Stimulated activated CD8-positive, alpha-beta memory T cell treated with anti-CD3 and anti-CD28 coated beads, Interleukin-12 subunit alpha, Interleukin-12 subunit beta, amount 100 ng/mL, for 1 hour (primary cell): Measurements from ENCODE around the gene HTR4.
"Not testable (repeated sequence)": the region's sequence is repeated elsewhere in the genome, so short reads cannot be mapped to it uniquely, and the experiment has no call there.

Experiments
- DNase-seq: peaks from one replicate; pipeline ENCODE4 v3.0.0-alpha.2; 2020; ENCODE audit warnings: low read depth

The HTR4 gene

GRCh38 chr5:148532969-148533670 lies 121.2 kb downstream of the HTR4 start:
- no peak for DNase-seq

GRCh38 chr5:148529450-148529849 lies 124.9 kb downstream of the HTR4 start:
- DNase-seq = not testable (repeated sequence)

DNA sequence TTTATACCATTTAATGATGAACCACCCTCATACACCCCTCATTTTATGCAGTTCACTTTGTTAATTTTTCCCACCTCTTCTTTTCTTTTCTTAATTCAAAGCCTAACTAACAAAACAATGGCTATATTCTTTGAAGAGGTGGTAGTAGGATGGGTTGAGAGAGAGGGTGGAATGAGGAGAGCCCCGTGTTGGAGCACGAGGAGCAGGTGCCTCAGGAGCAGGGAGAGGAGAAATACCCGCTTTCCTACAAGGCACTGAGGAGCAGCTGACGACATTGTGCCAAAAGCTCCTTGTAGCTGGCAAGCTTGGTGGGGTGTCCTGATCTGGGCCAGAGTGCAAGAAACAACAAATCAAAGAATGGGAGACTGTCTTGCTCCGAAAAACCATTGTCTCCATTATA lies 129.6 kb downstream of the HTR4 start:
- no peak for DNase-seq

- no peak for DNase-seq
Measured at GRCh38 chr5:148523139-148523538, 131.2 kb downstream of the HTR4 start.

- DNase-seq = no peak
Measured at GRCh38 chr5:148515460-148515859, 138.9 kb downstream of the HTR4 start.

GRCh38 chr5:148514344-148514743 lies 140.0 kb downstream of the HTR4 start:
- DNase-seq = no peak

DNA sequence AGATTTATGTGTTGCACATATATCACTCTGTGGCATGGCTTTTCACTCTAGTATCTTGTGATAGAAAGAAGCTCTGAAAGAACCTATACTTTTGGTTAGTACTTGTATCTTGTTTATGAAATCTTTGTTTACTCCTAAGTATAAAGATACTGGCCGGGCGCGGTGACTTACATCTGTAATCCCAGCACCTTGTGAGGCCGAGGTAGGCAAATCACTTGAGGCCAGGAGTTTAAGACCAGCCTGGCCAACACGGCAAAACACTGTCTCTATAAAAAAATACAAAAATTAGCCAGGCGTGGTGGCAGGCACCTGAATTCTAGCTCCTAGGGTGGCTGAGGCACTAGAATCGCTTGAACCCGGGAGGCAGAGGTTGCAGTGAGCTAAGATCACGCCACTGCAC lies 141.8 kb downstream of the HTR4 start:
- no peak for DNase-seq

- DNase-seq = no peak
Measured at GRCh38 chr5:148511810-148512347, 142.4 kb downstream of the HTR4 start.

- no peak for DNase-seq
Measured at GRCh38 chr5:148509893-148510292, 144.4 kb downstream of the HTR4 start.

GRCh38 chr5:148507648-148508047 lies 146.7 kb downstream of the HTR4 start:
- DNase-seq = no peak

- DNase-seq = no peak
Measured at GRCh38 chr5:148499452-148499851, 154.9 kb downstream of the HTR4 start.

- no peak for DNase-seq
Measured at GRCh38 chr5:148497757-148498156, 156.6 kb downstream of the HTR4 start.

DNA sequence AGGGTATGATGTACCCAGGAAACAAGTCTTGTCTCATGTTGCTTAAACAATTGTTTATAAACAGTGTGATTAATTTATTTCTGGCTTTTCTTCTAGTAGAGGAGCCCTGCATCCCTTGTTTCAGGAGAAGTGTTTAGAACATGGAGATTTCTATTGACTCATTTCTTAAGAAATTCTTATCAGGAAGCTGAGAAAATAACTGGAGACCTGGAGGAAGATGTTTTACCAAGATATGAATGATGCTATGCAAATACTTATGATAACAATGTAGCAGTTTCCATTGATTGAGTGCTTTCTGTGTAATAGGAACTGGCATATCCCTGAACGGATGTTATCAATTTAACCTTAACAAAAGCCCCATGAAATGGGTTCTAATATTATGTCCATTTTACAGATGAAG lies 162.0 kb downstream of the HTR4 start:
- no peak for DNase-seq

- DNase-seq = no peak
Measured at GRCh38 chr5:148491793-148492184, 162.5 kb downstream of the HTR4 start.

DNA sequence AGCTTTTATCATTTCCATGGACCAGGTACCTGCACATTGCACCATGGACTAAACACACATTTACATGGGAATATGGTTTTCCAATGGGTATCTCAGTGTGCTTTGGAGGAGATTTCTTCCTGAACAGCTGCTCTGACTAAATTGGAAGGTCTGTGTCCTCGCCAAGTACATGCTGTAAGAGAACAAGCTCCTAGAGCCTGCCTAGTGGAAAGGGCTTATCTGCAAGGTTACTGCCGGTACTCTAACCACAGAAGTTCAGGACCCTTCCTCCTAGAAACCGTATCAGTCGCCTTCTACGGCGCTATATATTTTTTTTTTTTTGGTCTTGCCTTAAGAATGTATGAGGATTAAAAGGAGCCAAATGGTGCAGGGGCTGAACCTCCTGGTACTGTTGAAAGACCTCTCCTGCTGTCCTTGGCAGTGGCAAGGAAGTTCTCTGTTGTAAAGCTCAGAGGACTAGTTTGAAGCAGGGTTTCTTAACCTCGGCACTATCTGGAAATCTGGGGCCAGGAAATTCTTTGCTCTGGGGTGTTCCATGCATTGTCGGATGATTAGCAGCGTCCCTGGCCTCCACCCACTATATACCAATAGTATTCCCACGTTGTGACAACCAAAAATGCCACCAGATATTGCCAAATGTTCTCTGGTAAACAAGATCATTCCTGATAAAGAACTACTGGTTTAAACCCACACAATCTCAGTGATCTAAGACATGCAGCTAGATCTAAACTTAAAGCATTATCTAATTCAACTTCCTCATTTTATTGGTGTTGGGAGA lies 163.1 kb downstream of the HTR4 start:
- no peak for DNase-seq

DNA sequence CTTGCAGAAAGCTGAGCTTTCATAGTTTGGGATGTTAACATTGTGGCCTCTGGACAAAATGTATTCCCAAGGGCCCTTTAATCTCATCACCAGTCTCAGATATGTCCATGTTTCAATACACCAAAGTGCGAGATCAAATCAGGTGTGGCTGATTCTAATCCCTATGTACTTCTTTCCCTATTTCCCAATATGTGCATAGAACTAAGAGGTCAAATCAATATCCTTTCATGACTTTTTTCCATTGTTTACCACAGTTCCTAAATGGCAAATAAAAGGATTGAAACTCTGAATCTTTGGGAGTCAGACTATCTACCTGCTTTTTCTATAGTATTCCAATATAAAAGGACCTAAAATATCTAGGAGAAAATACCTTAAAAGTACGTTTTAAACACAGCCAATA lies 165.6 kb downstream of the HTR4 start:
- no peak for DNase-seq

- no peak for DNase-seq
Measured at GRCh38 chr5:148486456-148486855, 167.9 kb downstream of the HTR4 start.

DNA sequence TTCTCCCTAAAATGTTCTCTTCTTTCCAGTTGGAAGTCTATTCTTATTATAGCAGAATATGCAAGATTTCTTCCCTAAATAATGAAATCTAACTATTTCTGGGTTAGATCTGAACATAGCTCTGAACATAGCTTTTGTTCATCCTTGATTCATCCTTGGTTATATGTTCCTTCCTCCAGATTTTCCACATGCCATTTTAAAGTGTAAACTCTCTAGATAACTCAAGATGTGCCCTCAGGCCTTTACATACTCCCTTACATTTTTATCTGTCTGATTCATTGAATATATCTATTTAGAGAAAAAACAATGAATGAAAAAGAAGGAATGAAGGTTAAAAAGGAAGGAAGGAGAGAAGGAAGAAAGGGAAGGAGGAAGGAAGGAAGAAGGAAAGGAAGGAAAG lies 169.7 kb downstream of the HTR4 start:
- no peak for DNase-seq

DNA sequence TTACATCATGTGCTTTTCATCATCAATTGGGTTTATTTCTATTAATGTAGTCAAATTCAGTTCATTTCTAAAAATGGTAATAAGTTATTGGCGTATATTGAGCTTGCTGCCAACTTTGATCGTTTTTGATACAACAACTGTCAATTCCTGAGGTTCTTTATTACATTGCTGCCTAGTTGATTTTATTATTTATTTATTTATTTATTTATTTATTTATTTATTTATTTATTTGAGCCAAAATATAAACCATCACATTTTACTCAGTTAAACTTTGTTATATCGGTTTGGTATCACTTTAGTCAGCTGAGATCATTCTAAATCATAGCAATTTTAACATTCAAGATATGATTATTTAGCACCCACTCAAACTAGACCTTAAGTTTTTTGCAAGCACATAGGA lies 170.6 kb downstream of the HTR4 start:
- DNase-seq = no peak

DNA sequence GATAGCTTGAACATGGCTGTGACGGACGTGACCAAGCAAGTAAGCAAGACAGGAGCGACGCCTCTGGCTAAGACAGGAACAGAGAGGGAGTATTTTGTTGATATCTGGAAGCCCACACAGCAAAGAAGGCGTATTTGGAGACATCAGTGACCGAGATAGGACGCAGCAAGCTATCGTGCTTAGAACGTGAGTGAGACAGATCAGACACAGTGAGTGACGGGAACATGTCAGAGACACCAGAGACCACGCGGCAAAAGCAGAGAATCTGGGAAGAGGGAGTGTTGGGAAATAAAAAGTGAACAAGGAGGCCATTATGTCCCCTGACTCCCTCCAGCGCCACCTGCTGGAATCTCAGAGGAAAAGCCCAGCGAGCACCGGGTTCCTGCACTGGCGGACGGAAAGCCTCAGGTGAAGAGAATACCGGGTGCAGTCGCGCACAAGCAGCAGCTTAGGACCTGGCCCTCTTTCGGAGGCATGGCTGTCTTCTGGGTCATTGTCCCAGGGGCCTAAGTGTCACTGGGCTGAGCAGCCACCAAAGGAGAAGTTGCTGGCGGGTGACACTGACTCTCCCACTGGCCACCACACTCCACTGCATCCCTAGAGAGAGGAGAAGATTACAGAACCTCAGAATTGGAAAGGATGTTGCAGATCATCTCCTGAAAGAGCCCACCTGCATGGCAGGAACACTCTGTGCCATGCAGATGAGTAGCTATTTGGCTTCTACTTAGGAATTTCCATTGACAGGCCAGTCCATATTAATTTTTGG lies 171.4 kb downstream of the HTR4 start:
- peak; percentile 36 for DNase-seq

DNA sequence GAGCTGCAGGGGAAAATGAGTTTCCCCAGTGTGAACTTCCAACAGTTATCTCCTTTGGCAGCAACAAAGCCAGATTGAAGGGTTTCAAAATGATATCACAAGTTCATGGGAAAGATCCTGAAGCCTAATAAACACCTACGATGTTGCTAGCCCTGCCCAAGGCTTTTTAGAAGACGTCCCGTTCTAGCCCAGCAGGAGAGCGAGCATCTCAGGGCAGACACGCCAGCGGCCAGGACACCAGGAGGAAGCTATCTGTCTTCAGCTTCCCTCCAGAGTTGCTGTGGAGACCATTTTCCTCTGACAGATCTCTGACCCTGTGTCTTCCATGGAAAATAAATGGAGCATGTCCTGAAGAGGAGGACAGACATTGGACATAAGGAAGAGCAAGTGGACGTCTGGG lies 172.1 kb downstream of the HTR4 start:
- DNase-seq = no peak

DNA sequence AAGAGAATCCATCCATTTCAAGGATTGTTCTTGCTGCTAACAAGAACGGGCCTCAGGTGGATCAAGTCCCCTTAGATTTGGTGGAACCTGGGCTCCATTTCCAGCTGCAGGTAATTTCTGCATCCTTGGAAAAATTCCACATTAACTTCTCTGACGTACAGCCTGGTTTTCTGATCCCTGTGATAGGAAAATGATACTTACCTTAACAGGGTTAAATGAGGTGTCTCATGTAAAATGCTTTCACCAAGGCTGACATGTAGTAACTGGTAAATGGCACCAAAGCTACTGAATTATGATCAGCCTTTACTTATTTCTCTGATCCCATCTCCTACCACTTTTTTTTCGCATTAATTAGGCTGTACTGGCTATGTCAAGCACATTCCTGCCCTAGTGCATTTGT lies 176.9 kb downstream of the HTR4 start:
- DNase-seq = no peak

DNA sequence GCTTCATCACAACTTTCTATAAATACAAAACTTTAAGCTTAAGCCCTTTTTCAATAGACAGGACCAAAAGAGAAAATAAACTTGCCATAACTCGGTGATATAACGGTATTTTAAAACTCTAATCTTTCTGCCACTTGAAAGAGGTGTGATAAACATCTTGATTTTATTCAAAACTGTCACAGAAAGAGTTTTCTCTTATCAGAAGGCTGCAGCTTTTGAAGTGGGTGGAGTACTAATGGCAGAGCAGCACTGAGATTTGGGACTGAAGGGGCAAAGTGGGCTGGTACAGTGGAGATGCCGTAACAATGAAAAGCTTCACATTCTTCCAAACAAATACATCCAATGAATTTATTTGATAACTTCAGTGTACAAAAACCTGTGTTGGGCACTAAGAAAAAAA lies 178.0 kb downstream of the HTR4 start:
- DNase-seq = no peak
